SU-DHL-6 (cell line): Measurements from ENCODE around the gene LPAR1.

Source experiments
- H2AFZ ChIP-seq: fragments of 200-600 bp; sonication (generic); 2 replicates; pipeline ENCODE4 v1.6.1; 2014; ENCODE audit warnings: low read depth, mild to moderate bottlenecking, moderate library complexity, mixed read lengths, antibody characterized with exemption, low read length; ENCODE audit not compliant: severe bottlenecking
- H3F3A ChIP-seq: fragments of 200-600 bp; shearing (Covaris generic); 2 replicates; pipeline ENCODE4 v1.6.0; 2016; ENCODE audit warnings: antibody characterized with exemption, mild to moderate bottlenecking; ENCODE audit not compliant: insufficient read depth
- H3K27ac ChIP-seq: fragments of 200-600 bp; sonication (generic); 2 replicates; pipeline ENCODE4 v1.5.1; 2016; ENCODE audit warnings: low read depth, mild to moderate bottlenecking, low read length, moderate library complexity, mixed read lengths
- H3K27me3 ChIP-seq: fragments of 200-600 bp; sonication (generic), shearing (Covaris generic); 2 replicates; pipeline ENCODE4 v1.6.0; 2014; ENCODE audit warnings: mild to moderate bottlenecking, low read length
- H3K36me3 ChIP-seq: fragments of 200-600 bp; sonication (generic); 2 replicates; pipeline ENCODE4 v1.6.1; 2014; ENCODE audit warnings: mild to moderate bottlenecking, low read length, mixed read lengths
- H3K4me2 ChIP-seq: fragments of 300-600, 200-600 bp; shearing (Covaris generic), sonication (generic); 2 replicates; pipeline ENCODE4 v1.6.0; 2014; ENCODE audit warnings: low read length, low read depth, mild to moderate bottlenecking; ENCODE audit not compliant: poor library complexity, severe bottlenecking
- H3K4me3 ChIP-seq: fragments of 200-600 bp; sonication (generic); 2 replicates; pipeline ENCODE4 v1.5.1; 2014; ENCODE audit warnings: antibody characterized with exemption, low read length, mild to moderate bottlenecking, mixed read lengths; ENCODE audit not compliant: insufficient read depth, poor library complexity, severe bottlenecking
- H3K79me2 ChIP-seq: fragments of 200-600 bp; sonication (generic); 2 replicates; pipeline ENCODE4 v1.6.1; 2014; ENCODE audit warnings: mild to moderate bottlenecking, low read length, moderate library complexity; ENCODE audit not compliant: insufficient read depth
- H3K9ac ChIP-seq: fragments of 200-600 bp; sonication (generic); 2 replicates; pipeline ENCODE4 v1.7.0; 2014; ENCODE audit warnings: mild to moderate bottlenecking, low read length
- H3K9me2 ChIP-seq: fragments of 200-600 bp; sonication (generic); replicated peaks from 2 replicates; pipeline ENCODE4 v1.6.1; 2014; ENCODE audit warnings: low read length; ENCODE audit not compliant: insufficient read depth
- H3K9me3 ChIP-seq: fragments of 200-600 bp; sonication (generic); 2 replicates; pipeline ENCODE4 v1.6.1; 2014; ENCODE audit warnings: low read length, mixed read lengths; ENCODE audit not compliant: insufficient read depth
- H4K20me1 ChIP-seq: fragments of 200-600 bp; sonication (generic); 2 replicates; pipeline ENCODE4 v1.6.1; 2014; ENCODE audit warnings: low read depth, mild to moderate bottlenecking, antibody characterized with exemption, low read length, moderate library complexity, mixed read lengths
- CTCF ChIP-seq: fragments of 200-600 bp; sonication (generic); IDR thresholded peaks from one replicate; pipeline ENCODE4 v1.5.1; 2017; ENCODE audit warnings: antibody characterized with exemption, mild to moderate bottlenecking, low read length, moderate library complexity; ENCODE audit not compliant: insufficient read depth, poor library complexity, severe bottlenecking
- EZH2phosphoT487 ChIP-seq: fragments of 200-600 bp; sonication (generic), shearing (Covaris generic); conservative IDR thresholded peaks from 2 replicates; pipeline ENCODE4 v1.6.1; 2018; ENCODE audit warnings: mild to moderate bottlenecking, antibody characterized with exemption, low read length, moderate library complexity, mixed read lengths

Gene LPAR1

GRCh38 chr9:110986529-110986928 is 51.7 kb downstream of the LPAR1 start:
- TF ChIP-seq CTCF (no peak), EZH2phosphoT487 (no peak)
- no peaks in the 10 kb centered on the region for H3F3A ChIP-seq
- H3K9me2 ChIP-seq, result no peaks in the 10 kb centered on the region
- no peak overlapping the region for H3K9ac ChIP-seq
- H2AFZ ChIP-seq, result no peak overlapping the region
- H3K9me3 ChIP-seq, result no peaks in the 10 kb centered on the region
- H3K27ac ChIP-seq, result no peak overlapping the region
- no peak overlapping the region for H3K4me3 ChIP-seq
- no peak overlapping the region for H3K4me2 ChIP-seq
- H3K27me3 ChIP-seq, result no peaks in the 10 kb centered on the region
- no peaks in the 10 kb centered on the region for H3K36me3 ChIP-seq
- H3K79me2 ChIP-seq, result no peaks in the 10 kb centered on the region
- H4K20me1 ChIP-seq, result no peaks in the 10 kb centered on the region

GRCh38 chr9:110984890-110985437 is 53.3 kb downstream of the LPAR1 start:
- Histone ChIP-seq H3K79me2 (no peaks in the 10 kb centered on the region), H3K27me3 (no peaks in the 10 kb centered on the region), H3K4me3 (no peak overlapping the region), H3F3A (no peaks in the 10 kb centered on the region), H3K4me2 (no peak overlapping the region), H2AFZ (no peak overlapping the region), H4K20me1 (no peaks in the 10 kb centered on the region), H3K9ac (no peak overlapping the region), H3K9me2 (no peaks in the 10 kb centered on the region), H3K36me3 (no peaks in the 10 kb centered on the region), H3K27ac (no peak overlapping the region), H3K9me3 (no peaks in the 10 kb centered on the region)
- TF ChIP-seq EZH2phosphoT487, result no peak
- TF ChIP-seq CTCF, result no peak

- Histone ChIP-seq H3K9me2 (no peaks in the 10 kb centered on the region), H3K9ac (no peak overlapping the region), H3K79me2 (no peaks in the 10 kb centered on the region), H2AFZ (no peak overlapping the region), H3K4me2 (no peak overlapping the region), H3K27ac (no peak overlapping the region), H3K36me3 (no peaks in the 10 kb centered on the region), H4K20me1 (no peaks in the 10 kb centered on the region), H3K9me3 (no peaks in the 10 kb centered on the region), H3K27me3 (no peaks in the 10 kb centered on the region), H3K4me3 (no peak overlapping the region), H3F3A (no peaks in the 10 kb centered on the region)
- no peak for TF ChIP-seq EZH2phosphoT487
- TF ChIP-seq CTCF, result no peak
These were observed 58.0 kb downstream of the LPAR1 start for GRCh38 chr9:110980261-110980660.

GRCh38 chr9:110979636-110980035 is 58.6 kb downstream of the LPAR1 start:
- Histone ChIP-seq H3K27ac (no peak overlapping the region), H4K20me1 (no peaks in the 10 kb centered on the region), H3F3A (no peaks in the 10 kb centered on the region), H3K9ac (no peak overlapping the region), H2AFZ (no peak overlapping the region), H3K79me2 (no peaks in the 10 kb centered on the region), H3K36me3 (no peaks in the 10 kb centered on the region), H3K4me2 (no peak overlapping the region), H3K9me3 (no peaks in the 10 kb centered on the region), H3K9me2 (no peaks in the 10 kb centered on the region), H3K4me3 (no peak overlapping the region), H3K27me3 (no peaks in the 10 kb centered on the region)
- TF ChIP-seq CTCF (no peak), EZH2phosphoT487 (no peak)
